PC-3 (cell line): ENCODE results near the gene RABGAP1L. TPM values are rescaled to one million over a fixed set of nuclear protein-coding genes. Genes with fewer than 3 reads are reported as not detected.
A peak's percentile ranks its signal among the peaks of the same experiment; 100 is the strongest.

Experiments used
- ATAC-seq: fragments of 200-7000 bp; cut with Tn5 transposase; 2 replicates; pipeline ENCODE4 v1.9.1; 2020; ENCODE audit warnings: mild to moderate bottlenecking, moderate library complexity
- BruUV-seq: library from RNA; stranded (reverse); fragments of 400-500 nt; replicated peaks from 2 replicates; lab custom pipeline; 2021; lab: Mats Ljungman, UMichigan
- CTCF ChIA-PET: fragments of 300-600 bp; sonication (Branson Sonifier 250); formaldehyde crosslinking; loops from one replicate; lab custom pipeline; 2022; ENCODE audit warnings: antibody characterized with exemption; lab: Charles Lee
- POLR2A ChIA-PET: fragments of 300-600 bp; sonication (Branson Sonifier 250); formaldehyde crosslinking; loops from one replicate; lab custom pipeline; 2022; ENCODE audit warnings: antibody characterized with exemption; ENCODE audit not compliant: unreplicated experiment; lab: Charles Lee
- DNase-seq: peaks from one replicate; pipeline ENCODE4 v3.0.0-alpha.2; 2015
- H2AFZ ChIP-seq: fragments of 300-600 bp; sonication (generic); 2 replicates; pipeline ENCODE4 v1.6.0; 2016; ENCODE audit warnings: antibody characterized with exemption, low read length
- H3F3A ChIP-seq: fragments of 300-600 bp; sonication (generic); one replicate; pipeline ENCODE4 v1.6.0; 2017; ENCODE audit warnings: antibody characterized with exemption, low read length, control low read depth, mild to moderate bottlenecking; ENCODE audit not compliant: unreplicated experiment
- H3K27ac ChIP-seq: fragments of 300-600 bp; sonication (generic); 2 replicates; pipeline ENCODE4 v1.5.1; 2016; ENCODE audit warnings: mild to moderate bottlenecking, low read length
- H3K27me3 ChIP-seq: fragments of 300-600 bp; sonication (generic); 2 replicates; pipeline ENCODE4 v1.6.1; 2016; ENCODE audit warnings: low read length, mixed read lengths
- H3K36me3 ChIP-seq: fragments of 300-600 bp; sonication (generic); 2 replicates; pipeline ENCODE4 v1.6.1; 2016; ENCODE audit warnings: low read depth, mixed run types, low read length, mixed read lengths
- H3K4me1 ChIP-seq: fragments of 300-600 bp; sonication (generic); 2 replicates; pipeline ENCODE4 v1.5.1; 2016; ENCODE audit warnings: low read length; ENCODE audit not compliant: insufficient read depth
- H3K4me2 ChIP-seq: fragments of 300-600 bp; sonication (generic); 2 replicates; pipeline ENCODE4 v1.6.0; 2016; ENCODE audit warnings: low read length
- H3K4me3 ChIP-seq: fragments of 300-600 bp; sonication (generic); 2 replicates; pipeline ENCODE4 v1.5.1; 2016; ENCODE audit warnings: mild to moderate bottlenecking, low read length, mixed read lengths
- H3K79me2 ChIP-seq: fragments of 300-600 bp; sonication (generic); 2 replicates; pipeline ENCODE4 v1.6.1; 2017; ENCODE audit warnings: low read length, mixed read lengths
- H3K9ac ChIP-seq: fragments of 300-600 bp; sonication (generic); 2 replicates; pipeline ENCODE4 v1.6.0; 2016; ENCODE audit warnings: mild to moderate bottlenecking, low read length
- H3K9me2 ChIP-seq: fragments of 300-600 bp; sonication (generic); replicated peaks from 2 replicates; pipeline ENCODE4 v1.6.1; 2016; ENCODE audit warnings: mixed run types, low read length, mixed read lengths
- H3K9me3 ChIP-seq: fragments of 300-600 bp; sonication (generic); 2 replicates; pipeline ENCODE4 v1.6.1; 2016; ENCODE audit warnings: low read length, mixed read lengths
- H4K20me1 ChIP-seq: fragments of 300-600 bp; sonication (generic); 2 replicates; pipeline ENCODE4 v1.6.1; 2016; ENCODE audit warnings: low read length, mixed read lengths
- CTCF ChIP-seq: fragments of 300-600 bp; sonication (generic); conservative IDR thresholded peaks from 2 replicates; pipeline ENCODE4 v1.5.1; 2017; ENCODE audit warnings: antibody characterized with exemption, low read depth, mild to moderate bottlenecking, low read length
- EZH2 ChIP-seq: fragments of 300-600 bp; sonication (generic); IDR thresholded peaks from one replicate; pipeline ENCODE4 v1.6.1; 2017; ENCODE audit warnings: antibody characterized with exemption, mild to moderate bottlenecking, low read length; ENCODE audit not compliant: unreplicated experiment
- EZH2phosphoT487 ChIP-seq: fragments of 300-600 bp; sonication (generic); IDR thresholded peaks from 2 replicates; pipeline ENCODE4 v1.6.1; 2018; ENCODE audit warnings: mild to moderate bottlenecking, antibody characterized with exemption, low read length, borderline replicate concordance
- intact Hi-C: fragments of 100-400 bp; cut with micrococcal nuclease; formaldehyde crosslinking; loops from 2 replicates; pipeline ENCODE4 v1.9.0; 2023
- total RNA-seq: library from RNA; depleted of rRNA; stranded (reverse); fragments of >200 nt; gene quantifications from 2 replicates; pipeline ENCODE4 v1.2.3, GENCODE V29; 2014

Gene RABGAP1L
- total RNA-seq, 1 experiment from 2014 or later = 24.4 TPM

GRCh38 chr1:174963529-174964125 lies 804.3 kb downstream of the RABGAP1L start:
- H3K36me3 ChIP-seq = no peaks in the 10 kb centered on the region
- POLR2A ChIA-PET = no interaction called here
- TF ChIP-seq EZH2phosphoT487 = no peak
- no peak for TF ChIP-seq EZH2
- no peak for TF ChIP-seq CTCF
- CTCF ChIA-PET = no interaction called here
- no TSS peak for BruUV-seq
- no peak overlapping the region for H2AFZ ChIP-seq
- intact Hi-C loops = no loop called here
- no peaks in the 10 kb centered on the region for H3F3A ChIP-seq
- no peaks in the 10 kb centered on the region for H4K20me1 ChIP-seq
- 0 out of 2 replicates have a peak, but pooled peaks have one; percentile 29 for ATAC-seq
- H3K4me3 ChIP-seq = no peak overlapping the region
- no peaks in the 10 kb centered on the region for H3K79me2 ChIP-seq
- H3K27ac ChIP-seq = no peak overlapping the region
- H3K9me2 ChIP-seq = no peaks in the 10 kb centered on the region
- H3K27me3 ChIP-seq = no peaks in the 10 kb centered on the region
- no peak overlapping the region for H3K9ac ChIP-seq
- H3K4me1 ChIP-seq = peaks cover 29% of the 10 kb centered on the region
- no peaks in the 10 kb centered on the region for H3K9me3 ChIP-seq
- DNase-seq = peak; percentile 52
- H3K4me2 ChIP-seq = no peak overlapping the region

GRCh38 chr1:174964261-174964971 lies 805.1 kb downstream of the RABGAP1L start:
- H3K4me1 ChIP-seq = peaks cover 37% of the 10 kb centered on the region
- H3K9ac ChIP-seq = no peak overlapping the region
- no peaks in the 10 kb centered on the region for H3K9me2 ChIP-seq
- no peaks in the 10 kb centered on the region for H3K36me3 ChIP-seq
- ATAC-seq = no peak; the same call in 1 of the 2 replicates
- H3K4me3 ChIP-seq = no peak overlapping the region
- H3K79me2 ChIP-seq = no peaks in the 10 kb centered on the region
- BruUV-seq = no TSS peak
- H4K20me1 ChIP-seq = no peaks in the 10 kb centered on the region
- intact Hi-C loops = no loop called here
- TF ChIP-seq EZH2 (no peak), EZH2phosphoT487 (no peak), CTCF (no peak)
- H3K27me3 ChIP-seq = no peaks in the 10 kb centered on the region
- ChIA-PET POLR2A (no interaction called here), CTCF (no interaction called here)
- no peak overlapping the region for H3K27ac ChIP-seq
- H3K4me2 ChIP-seq = no peak overlapping the region
- no peaks in the 10 kb centered on the region for H3K9me3 ChIP-seq
- no peak for DNase-seq
- no peaks in the 10 kb centered on the region for H3F3A ChIP-seq
- no peak overlapping the region for H2AFZ ChIP-seq

GRCh38 chr1:174964972-174965361 lies 805.6 kb downstream of the RABGAP1L start:
- Histone ChIP-seq H2AFZ (no peak overlapping the region), H3K36me3 (no peaks in the 10 kb centered on the region), H3K9me2 (no peaks in the 10 kb centered on the region), H3K27ac (no peak overlapping the region), H3K9me3 (no peaks in the 10 kb centered on the region), H3K27me3 (no peaks in the 10 kb centered on the region), H3F3A (no peaks in the 10 kb centered on the region), H3K4me3 (no peak overlapping the region), H3K4me2 (no peak overlapping the region), H3K79me2 (no peaks in the 10 kb centered on the region), H3K9ac (no peak overlapping the region), H3K4me1 (peaks cover 39% of the 10 kb centered on the region), H4K20me1 (no peaks in the 10 kb centered on the region)
- no peak for DNase-seq
- no TSS peak for BruUV-seq
- ChIA-PET CTCF (no interaction called here), POLR2A (no interaction called here)
- TF ChIP-seq EZH2phosphoT487 (no peak), EZH2 (no peak), CTCF (no peak)
- intact Hi-C loops = no loop called here
- no peak for ATAC-seq
